ENCODE measurements around the gene DEFB124.
"Not testable (repeated sequence)": the region's sequence is repeated elsewhere in the genome, so short reads cannot be mapped to it uniquely, and the experiment has no call there.

The DEFB124 gene

DNA sequence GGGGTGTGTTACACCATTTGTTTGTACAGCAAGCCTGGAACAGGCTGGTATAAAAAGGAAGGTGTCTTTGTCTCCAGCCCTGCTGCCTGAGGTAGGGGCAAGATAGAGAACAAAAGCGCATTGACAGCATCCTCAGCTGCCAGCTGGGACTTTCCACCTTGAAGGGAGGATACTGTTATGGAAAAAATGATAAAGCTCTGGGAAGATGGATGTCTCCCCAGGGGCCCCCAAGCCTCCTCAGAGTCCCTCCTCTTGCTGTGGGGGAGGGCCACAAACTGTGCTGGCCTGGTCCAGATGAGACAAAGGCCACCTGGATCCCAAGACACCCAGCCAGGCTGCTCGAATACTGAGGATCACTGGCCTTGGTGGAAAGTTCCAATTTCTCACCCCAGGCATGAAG lies 13.2 kb upstream of the DEFB124 start:
- no peak for ATAC-seq

DNA sequence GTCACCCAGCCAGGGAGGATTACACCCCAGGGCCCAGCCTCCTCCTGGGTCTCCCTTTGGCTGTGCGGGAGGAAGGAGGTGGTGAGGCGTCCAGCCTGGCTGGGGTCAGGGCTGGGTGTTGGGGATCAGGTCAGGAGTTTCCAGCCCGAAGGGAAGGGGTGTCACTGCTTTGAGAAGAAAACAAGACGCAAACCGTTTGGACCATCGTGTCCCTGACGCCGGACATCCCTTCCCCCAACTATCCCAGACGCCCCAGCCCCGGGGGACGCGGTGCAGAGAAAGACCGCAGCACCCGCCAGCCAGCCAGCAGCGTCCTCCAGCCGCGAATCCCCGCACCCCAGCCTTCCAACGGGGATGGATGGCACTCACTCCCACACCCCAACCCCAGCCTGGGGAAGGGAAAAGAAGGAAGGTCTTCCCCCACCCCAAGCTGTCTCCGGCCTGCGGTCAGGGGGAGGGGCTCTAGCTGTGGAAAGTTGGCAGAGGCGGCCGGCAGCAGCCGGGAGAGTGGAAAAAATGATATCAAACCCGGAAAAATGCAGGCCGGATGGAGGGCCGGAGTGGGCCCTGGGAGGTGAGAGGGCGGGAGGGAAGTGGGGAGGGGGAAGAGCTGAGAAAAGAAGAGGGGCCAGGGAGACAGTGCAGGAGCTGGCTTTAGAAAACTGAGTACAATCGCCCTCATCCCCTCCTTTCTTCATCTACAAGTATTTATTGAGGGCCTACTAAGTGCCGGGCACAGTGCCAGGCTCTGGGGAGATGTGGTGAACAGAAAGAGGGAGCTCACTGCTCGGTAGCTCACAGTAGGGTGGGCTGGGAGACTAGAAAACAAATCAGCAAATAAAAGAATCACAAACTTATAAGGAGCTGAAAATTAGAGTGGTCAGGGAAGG lies 10.8 kb upstream of the DEFB124 start:
- ATAC-seq = no peak

DNA sequence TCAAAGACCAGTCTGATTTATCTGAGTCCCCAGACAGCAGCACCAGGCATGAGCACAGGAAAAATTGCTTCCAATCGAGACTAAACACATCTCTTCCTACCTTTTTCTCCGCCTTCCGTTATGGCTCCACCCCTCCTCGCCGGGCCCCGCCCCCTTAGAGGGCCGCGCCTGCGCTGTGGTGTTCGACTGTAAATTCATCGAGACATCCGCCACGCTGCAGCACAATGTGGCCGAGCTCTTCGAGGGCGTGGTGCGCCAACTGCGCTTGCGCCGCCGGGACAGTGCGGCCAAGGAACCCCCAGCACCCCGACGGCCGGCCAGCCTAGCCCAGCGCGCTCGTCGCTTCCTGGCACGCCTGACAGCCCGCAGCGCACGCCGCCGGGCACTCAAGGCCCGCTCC lies 9.1 kb upstream of the DEFB124 start:
- ATAC-seq = no peak

DNA sequence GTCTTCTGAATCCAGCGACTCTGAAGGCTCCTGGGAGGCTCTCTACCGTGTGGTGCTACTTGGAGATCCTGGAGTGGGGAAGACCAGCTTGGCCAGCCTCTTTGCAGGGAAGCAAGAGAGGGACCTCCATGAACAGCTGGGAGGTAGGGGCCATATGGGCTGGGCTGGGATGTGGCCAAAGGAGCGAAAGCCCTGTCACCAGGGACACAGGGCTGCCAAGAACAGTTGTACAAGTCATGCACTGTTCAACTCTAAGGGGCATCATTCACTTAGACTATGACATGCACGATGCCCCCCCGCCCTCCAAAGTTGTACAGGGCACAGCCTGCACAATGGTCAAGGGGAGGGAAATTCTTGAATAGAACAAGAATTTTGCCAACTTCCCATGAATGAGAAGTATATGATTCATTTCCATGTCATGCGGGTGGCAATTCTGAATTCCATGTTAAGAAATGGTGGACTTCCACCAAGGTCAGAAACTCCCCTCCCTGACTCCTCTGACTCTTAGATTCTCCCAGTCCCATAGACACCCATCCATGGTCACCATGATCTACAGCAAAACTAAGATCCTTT lies 1.8 kb upstream of the DEFB124 start:
- ATAC-seq = no peak

DNA sequence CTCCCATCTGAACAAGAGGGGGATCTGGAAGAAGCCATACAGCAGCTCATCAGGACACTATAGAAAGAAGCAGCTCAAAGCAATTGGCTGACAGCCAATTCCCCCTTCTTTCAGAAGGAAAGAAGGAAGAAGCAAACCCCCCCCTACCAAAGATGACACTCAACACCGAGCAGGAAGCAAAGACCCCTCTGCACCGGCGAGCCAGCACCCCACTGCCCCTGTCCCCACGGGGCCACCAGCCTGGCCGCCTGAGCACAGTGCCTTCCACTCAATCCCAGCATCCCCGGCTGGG lies 1.3 kb upstream of the DEFB124 start:
- ATAC-seq = no peak

DNA sequence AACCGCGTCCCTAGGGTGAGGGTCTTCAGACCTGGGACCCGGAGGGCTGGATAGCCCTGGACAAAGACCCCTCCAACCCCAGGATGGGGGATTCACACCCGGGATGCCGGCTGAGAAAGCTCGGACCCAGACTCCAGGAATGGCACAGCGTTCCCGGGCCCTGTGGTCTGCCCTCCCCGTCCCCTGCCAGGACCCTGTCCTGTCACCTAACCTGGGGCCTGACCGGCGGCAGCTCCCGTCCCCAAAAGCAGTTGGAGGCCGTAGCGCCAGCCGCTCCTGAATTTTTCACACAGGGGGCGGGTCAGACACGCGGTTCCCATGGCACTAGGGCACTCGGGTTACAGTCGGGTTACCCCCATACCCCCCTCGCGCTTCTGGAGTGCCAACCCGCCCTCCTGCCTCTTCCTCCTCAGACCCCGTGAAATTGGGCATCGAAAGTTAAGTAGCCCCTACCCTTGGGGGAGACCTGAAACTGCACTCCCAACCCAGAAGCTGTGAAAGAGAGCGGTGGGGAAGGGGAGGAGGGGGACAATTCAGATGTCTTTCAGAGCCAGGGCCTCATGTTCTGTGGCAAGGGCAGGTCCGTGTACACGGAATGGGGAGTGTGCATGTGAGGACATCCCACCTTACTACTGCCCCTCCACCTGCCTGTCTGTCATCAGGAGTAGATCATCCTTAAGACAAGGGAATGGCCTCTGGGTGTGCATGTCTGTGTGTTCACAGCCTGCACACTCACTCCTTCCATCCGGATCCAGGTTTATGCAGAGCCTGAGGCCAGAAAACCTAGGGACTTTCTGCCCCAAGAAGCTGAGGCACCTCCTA lies 756 bp upstream of the DEFB124 start:
- no peak for ATAC-seq

DNA sequence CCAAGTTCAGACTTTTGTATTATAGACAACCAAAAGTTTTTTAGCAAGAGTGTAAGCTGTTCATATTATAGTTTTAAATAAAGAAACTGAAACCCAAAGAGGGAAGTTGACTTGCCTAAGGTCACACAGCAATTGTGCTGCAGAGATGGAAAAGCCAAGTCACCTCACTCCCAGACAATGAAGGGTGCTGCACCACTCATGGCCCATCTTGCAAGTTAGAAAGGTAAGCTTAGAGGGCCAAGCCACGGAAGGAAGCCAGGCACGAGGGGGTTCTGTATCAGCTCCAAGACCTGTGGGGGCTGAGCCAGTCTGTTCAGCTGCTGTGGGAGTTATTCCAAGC lies 860 bp downstream of the DEFB124 start:
- ATAC-seq = no peak

DNA sequence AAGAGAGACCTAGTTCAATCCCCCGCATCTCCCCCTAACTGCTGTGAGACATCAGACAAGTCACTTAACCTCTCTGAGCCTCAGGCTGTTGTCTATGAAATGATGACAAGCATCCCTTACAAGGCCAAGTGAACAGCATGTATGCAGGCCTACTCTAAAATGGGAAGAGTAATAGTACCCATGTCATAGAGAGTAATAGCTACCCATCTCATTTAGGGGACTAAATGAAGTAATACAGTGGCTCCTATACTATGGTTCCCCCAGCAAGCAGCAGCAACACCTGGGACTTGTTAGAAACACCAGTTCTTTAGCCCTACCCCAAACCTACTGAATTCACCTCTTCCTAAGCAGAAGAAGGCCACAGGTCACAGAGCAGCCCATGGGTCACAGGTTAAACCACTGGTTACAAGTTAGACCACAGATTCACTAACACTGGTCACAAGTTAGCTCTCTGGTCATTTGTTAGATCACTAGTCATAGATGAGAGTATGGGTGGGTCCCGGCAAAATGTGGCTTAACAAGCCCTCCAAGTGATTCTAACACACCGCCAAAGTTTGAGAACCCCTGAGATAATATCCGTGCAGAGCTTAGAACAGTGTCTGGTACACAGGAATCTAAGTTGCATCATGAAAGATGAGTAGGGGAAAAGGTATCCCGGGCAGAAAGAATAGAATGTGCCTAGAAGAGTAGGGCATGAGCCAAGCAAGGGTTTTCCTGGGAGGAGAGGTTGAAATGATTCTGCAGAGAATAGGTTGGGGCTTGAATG lies 1.4 kb downstream of the DEFB124 start:
- ATAC-seq = no peak

DNA sequence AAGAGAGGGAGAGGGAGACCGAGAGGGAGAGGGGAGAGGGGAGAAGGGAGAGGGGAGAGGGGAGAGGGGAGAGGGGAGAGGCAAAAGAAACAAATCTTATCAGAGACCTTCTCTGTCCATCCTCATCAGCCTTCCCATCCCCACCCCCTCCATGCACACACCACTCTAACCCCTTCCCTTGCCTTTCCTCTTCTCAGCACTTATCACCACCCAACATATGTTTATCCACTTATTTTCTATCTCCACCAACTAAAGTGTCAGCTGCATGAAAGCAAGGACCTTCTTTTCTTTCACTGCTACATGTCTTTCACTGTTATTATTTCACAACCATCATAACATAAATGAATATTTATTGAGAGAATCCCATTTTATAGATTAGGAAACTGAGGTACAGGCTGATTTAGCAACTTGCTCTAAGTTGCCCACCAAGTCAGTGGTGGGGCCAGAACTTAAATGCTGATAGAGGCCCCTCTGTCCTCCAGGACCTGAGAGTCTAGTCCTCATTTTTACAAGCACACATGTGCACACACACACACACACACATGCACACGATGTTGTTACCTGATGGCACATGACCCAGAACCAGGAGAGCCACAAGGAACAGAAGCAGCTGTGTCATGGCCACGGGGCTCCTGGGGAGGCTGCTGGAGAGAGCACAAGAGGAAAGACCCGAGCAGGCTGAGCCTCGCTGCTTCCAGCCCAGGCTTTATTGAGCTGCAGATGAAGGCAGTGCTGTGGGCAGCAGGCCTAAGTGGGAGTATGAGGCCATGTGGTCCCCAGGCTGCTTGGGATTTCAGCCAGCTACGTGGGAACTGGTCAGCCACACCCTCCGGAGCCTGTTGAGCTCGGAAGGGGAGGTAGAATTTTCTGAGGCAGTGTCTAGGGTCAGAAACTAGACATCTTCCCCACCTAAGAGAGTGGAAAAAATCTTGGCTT lies 2.3 kb downstream of the DEFB124 start:
- no peak for ATAC-seq

DNA sequence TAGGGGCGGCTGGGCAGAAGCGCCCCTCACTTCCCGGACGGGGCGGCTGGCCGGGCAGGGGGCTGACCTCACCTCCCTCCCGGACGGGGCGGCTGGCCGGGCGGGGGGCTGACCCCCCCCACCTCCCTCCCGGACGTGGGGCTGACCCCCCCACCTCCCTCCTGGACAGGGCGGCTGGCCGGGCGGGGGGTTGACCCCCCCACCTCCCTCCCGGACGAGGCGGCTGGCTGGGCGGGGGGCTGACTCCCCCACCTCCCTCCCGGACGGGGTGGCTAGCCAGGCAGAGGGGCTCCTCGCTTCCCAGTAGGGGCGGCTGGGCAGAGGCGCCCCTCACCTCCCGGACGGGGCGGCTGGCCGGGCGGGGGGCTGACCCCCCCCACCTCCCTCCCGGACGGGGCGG lies 4.0 kb downstream of the DEFB124 start:
- ATAC-seq = not testable (repeated sequence)

DNA sequence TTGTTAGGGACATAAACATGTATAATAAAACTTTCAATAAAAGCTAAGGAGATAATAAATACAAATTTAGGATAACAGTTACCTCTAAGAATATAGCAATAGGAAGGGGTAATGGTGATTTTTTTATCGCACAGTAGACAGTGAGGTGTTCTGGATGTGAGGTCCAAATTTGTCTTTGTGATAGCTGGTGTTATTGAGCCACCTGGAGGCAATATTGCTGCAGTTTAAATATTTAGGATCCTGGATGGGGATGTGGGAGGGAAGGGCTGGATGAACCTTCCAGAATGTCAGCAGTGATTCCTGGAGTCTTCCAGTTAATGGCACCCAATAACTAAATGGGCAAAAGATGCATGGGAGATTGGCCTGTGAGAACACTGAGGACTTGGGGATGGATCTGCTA lies 20.6 kb downstream of the DEFB124 start:
- no peak for ATAC-seq

DNA sequence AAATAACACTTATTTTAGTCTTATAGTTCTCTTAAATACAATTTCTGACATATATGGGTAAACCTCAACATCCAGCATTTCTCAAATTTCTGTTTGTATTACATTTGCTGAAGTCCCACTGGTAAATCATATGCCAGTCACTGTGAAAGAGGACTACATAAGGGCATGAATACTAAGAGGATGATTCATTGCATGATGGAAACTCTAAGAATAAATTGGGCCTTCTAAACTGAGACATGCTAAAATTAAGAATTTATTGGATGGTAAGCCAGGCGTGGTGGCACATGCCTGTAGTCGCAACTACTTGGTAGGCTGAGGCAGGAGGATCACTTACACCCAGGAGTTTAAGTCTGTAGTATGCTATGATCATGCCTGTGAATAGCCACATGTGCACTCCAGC lies 22.4 kb downstream of the DEFB124 start:
- ATAC-seq = no peak

DNA sequence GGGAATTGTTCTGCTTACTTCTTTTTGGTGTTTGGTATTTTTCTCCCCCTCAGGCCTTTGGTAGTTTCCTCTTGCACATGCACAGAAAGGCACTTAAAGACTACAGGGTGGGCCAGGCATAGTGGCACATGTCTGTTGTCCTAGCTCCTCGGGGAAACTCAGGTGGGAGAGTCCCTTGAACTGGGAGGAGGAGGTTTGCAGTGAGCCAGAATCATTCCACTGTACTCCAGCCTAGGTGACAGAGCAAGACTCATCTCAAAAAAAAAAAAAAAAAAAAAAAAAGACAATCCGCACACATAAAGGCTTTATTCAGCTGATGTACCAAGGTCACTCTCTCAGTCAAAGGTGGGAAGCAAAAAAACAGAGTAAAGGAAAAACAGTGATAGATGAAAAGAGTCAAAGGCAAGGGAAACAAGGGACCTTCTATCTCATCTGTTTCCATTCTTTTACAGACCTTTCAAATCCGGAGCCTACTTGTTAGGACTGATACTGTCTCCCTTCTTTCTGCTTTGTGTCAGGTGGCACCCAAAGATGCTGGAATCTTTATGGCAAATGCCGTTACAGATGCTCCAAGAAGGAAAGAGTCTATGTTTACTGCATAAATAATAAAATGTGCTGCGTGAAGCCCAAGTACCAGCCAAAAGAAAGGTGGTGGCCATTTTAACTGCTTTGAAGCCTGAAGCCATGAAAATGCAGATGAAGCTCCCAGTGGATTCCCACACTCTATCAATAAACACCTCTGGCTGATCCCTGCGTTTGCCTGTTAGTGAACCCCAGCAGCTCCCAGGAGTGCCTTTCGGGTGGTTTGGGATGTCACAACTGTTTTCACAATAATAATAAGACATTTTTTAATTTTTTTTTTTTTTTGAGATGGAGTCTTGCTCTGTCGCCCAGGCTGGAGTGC lies 25.2 kb downstream of the DEFB124 start:
- ATAC-seq = no peak

DNA sequence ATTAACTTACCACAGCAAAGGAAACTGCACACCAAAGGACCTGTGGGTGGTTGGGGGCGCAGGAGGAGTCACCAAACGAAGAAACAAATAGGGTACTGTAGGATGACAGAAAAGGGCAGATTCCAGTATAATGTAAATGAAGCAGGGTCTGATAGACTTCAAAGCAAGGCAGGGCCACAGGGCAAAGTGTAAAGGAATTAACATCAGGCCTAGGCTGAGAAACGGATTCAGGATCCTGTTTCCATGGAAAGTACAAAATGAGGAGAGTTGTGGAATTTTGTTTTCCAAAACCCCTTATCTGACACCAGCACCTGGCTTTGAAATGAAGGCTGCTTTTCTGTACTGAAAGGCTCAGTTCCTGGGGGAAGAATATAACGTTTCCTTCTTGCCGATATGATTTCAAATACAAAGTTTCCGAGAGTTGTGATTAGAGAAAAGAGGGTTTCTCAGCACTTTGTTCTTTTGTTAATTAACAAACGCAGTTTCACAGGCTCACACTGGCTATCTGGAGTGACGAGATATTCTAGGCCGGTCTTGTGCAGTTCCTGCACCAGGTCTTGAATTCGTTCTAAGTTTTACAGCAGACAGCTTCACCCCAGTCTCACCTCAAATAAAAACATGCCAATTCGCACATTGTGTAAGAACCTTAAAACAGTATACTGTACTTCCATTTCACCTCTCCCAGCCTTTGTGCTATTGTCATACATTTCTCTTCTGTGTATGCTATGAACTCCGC lies 28.7 kb downstream of the DEFB124 start:
- ATAC-seq = no peak

DNA sequence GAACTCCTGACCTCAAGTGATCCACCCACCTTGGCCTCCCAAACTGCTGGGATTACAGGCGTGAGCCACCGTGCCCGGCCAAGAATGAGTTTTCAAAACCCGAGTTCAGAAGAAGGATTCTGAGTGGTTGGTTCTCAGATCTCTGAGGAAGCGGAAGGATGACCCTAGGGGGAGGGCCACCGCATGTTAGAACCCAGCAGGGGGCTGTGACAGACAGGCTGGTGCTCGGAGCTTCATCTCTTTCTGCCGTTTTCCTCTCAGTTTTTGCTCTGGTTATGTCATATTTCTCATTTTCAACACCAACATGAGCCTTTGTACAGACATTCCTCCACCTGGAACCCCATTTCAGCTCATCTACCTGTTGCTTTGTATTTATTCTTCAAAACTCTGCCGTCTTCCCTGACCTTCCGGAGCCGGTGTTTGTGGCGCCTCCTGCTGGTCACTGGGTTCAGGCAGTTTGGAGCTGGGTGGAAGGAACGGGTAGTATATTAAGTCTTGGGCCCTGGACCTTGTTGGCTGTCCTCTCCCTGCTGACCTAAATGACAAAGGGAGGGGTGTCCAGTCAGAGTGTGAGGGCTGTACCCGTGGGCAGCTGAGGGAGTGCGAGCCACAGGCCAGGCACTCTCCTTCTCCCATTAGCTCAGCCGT lies 34.8 kb downstream of the DEFB124 start, which contains the start of gene DEFB123:
Gene DEFB123 (plus strand): TSS at position 621 of the 648 bp plus-strand sequence. CDS start 67 bp downstream, outside the sequence.
- no peak for ATAC-seq

DNA sequence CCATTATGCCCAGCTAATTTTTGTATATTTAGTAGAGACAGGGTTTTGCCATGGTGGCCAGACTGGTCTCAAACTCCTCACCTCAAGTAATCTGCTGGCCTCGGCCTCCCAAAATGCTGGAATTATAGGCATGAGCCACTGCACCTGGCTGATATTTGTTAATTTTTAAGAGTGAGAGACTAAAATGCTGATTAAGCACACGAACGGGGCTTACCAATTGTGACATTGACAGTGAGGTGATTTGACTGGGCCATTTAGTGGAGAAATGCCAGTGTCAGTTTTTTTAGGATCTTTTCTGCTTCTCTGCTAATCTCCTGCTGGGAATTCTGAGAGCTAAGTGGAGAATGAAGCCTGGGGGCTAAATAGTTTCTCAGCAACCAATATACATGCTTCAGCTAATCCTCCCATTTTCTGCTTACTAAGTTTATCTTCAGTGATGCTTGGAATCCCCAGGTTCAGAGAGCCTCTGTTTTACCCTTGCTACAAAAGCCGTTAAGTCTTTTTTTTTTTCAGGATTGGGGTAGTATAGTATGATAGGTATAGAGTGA lies 44.3 kb downstream of the DEFB124 start:
- no peak for ATAC-seq

DNA sequence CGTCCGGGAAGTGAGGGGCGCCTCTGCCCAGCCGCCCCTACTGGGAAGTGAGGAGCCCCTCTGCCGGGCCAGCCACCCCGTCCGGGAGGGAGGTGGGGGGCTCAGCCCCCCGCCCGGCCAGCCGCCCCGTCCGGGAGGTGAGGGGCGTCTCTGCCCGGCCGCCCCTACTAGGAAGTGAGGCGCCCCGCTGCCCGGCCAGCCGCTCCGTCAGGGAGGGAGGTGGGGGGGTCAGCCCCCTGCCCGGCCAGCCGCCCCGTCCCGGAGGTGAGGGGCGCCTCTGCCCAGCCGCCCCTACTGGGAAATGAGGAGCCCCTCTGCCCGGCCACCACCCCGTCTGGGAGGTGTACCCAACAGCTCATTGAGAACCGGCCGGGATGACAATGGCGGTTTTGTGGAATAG lies 47.4 kb downstream of the DEFB124 start:
- not testable (repeated sequence) for ATAC-seq

DNA sequence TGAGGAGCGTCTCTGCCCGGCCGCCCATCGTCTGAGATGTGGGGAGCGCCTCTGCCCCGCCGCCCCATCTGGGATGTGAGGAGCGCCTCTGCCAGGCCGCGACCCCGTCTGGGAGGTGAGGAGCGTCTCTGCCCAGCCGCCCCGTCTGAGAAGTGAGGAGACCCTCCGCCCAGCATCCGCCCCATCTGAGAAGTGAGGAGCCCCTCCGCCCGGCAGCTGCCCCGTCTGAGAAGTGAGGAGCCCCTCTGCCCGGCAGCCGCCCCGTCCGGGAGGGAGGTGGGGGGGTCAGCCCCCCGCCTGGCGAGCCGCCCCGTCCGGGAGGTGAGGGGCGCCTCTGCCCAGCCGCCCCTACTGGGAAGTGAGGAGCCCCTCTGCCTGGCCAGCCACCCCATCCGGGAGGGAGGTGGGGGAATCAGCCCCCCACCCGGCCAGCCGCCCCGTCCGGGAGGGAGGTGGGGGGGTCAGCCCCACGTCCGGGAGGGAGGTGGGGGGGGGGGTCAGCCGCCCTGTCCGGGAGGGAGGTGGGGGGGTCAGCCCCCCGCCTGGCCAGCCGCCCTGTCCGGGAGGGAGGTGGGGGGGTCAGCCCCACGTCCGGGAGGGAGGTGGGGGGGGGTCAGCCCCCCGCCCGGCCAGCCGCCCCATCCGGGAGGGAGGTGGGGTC lies 47.9 kb downstream of the DEFB124 start:
- not testable (repeated sequence) for ATAC-seq

DNA sequence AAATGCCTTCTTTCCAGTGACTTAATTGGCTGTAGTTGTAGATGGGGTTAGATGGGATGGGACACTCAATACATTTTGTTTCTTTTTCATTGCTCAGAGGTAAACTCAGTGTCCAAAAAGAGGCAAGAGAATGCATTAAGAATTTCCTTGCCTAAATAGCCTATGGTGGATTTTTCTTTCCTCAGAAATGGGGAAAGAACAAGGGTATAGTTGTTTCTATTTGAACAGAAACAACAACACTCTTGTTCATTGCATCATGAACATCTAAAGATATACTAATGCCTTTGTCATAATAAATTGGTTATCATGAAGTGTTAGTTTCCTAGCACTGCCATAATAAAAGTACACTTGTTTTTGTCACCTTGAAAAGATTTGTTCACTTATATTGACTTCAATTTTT lies 49.1 kb downstream of the DEFB124 start:
- no peak for ATAC-seq

Measured in activated CD4-positive, CD25-positive, alpha-beta regulatory T cell treated with anti-CD3 and anti-CD28 coated beads, Interleukin-2, amount 50 U/mL, for 24 hours (primary cell).